ENCODE data around the gene IRF7.

GRCh38 chr11:586376-587316, 29.1 kb downstream of the IRF7 start:
- TF ChIP-seq CTCF (conservative IDR thresholded peaks at IDR 0.05 in 1 of 2, IDR thresholded peaks at IDR 0.05 in 1 of 2; ENCODE audit: extremely low read depth in 1 of 2, insufficient read depth in 1 of 2, low read depth in 1 of 2, low read length in 2 of 2) (no peak), EZH2 (IDR thresholded peaks at IDR 0.05; ENCODE audit: borderline replicate concordance, low read length) (no peak)

Measured in mammary epithelial cell (primary cell).